K562 (cell line): ENCODE measurements around the gene LRRC4. TPM values are rescaled to one million over a fixed set of nuclear protein-coding genes. Genes with fewer than 3 reads are reported as not detected.
A peak's percentile ranks its signal among the peaks of the same experiment; 100 is the strongest.

ENCODE experiments used
- CBX2 ChIP-seq: fragments of 200-600 bp; sonication (generic); IDR thresholded peaks from one replicate; pipeline ENCODE4 v1.6.1; 2012; ENCODE audit warnings: mild to moderate bottlenecking, low read length, inconsistent platforms; ENCODE audit not compliant: insufficient read depth, poor library complexity, severe bottlenecking
- CEBPG ChIP-seq, 3 experiments: fragments of 200-800 bp in 1 of 3; sonication (Bioruptor generic) in 1 of 3; sonication (generic) in 1 of 3; formaldehyde crosslinking in 1 of 3; IDR thresholded peaks in 2 of 3; conservative IDR thresholded peaks in 1 of 3; 2 replicates each; pipeline versions ENCODE4 v1.6.1 to v1.8.0; 2016 to 2022; ENCODE audit warnings: missing compliant biosample characterization in 2 of 3, missing genetic modification characterization in 2 of 3, mild to moderate bottlenecking in 1 of 3, missing genetic modification reagents in 1 of 3
- EGR1 ChIP-seq: fragments of 450-650 bp; conservative IDR thresholded peaks from 2 replicates; pipeline ENCODE4 v1.6.1; 2017; ENCODE audit warnings: mild to moderate bottlenecking
- KDM4B ChIP-seq, 2 experiments: fragments of 450-650 bp in 1 of 2; sonication (generic) in 1 of 2; IDR thresholded peaks; 2 replicates each; pipeline ENCODE4 v1.6.1; 2016 to 2017; ENCODE audit warnings: borderline replicate concordance in 2 of 2, antibody characterized with exemption in 1 of 2, low read depth in 1 of 2, mild to moderate bottlenecking in 1 of 2
- MAZ ChIP-seq, 2 experiments: fragments of 450-650 bp in 1 of 2; sonication (generic) in 1 of 2; formaldehyde crosslinking; IDR thresholded peaks in 1 of 2; conservative IDR thresholded peaks in 1 of 2; 2 replicates each; pipeline versions ENCODE4 v1.4.0 to v1.5.0; 2020; ENCODE audit warnings: mild to moderate bottlenecking in 1 of 2, missing genetic modification reagents in 1 of 2
- MBD2 ChIP-seq: sonication (generic); IDR thresholded peaks from 2 replicates; pipeline ENCODE4 v1.6.1; 2016; ENCODE audit warnings: low read depth, borderline replicate concordance
- MXD1 ChIP-seq: fragments of 250-450 bp; sonication (Bioruptor Pico); IDR thresholded peaks from 2 replicates; pipeline ENCODE4 v1.8.0; 2021; ENCODE audit warnings: borderline replicate concordance, mild to moderate bottlenecking, moderate library complexity; ENCODE audit not compliant: poor library complexity, severe bottlenecking
- NFE2 ChIP-seq: IDR thresholded peaks from 2 replicates; pipeline ENCODE4 v1.6.1; 2014; ENCODE audit warnings: antibody characterized with exemption, low read depth
- NFE2L1 ChIP-seq: fragments of 450-650 bp; IDR thresholded peaks from 2 replicates; pipeline ENCODE4 v1.6.1; 2016; ENCODE audit warnings: missing genetic modification characterization, low read depth, mild to moderate bottlenecking, missing compliant biosample characterization, moderate library complexity, borderline replicate concordance
- SMARCA4 ChIP-seq: fragments of 450-650 bp; IDR thresholded peaks from 2 replicates; pipeline ENCODE4 v1.6.1; 2016
- STAT5A ChIP-seq: IDR thresholded peaks from 2 replicates; pipeline ENCODE4 v1.6.1; 2012; ENCODE audit warnings: low read length, inconsistent platforms, borderline replicate concordance
- SUPT5H ChIP-seq: fragments of 450-650 bp; IDR thresholded peaks from 2 replicates; pipeline ENCODE4 v1.6.1; 2016
- ZFX ChIP-seq: sonication (generic); formaldehyde crosslinking; IDR thresholded peaks from 2 replicates; pipeline ENCODE4 v1.8.0; 2022; ENCODE audit warnings: mild to moderate bottlenecking, missing genetic modification reagents, moderate library complexity
- ZMIZ1 ChIP-seq, 2 experiments: fragments of 150-350 bp in 1 of 2; IDR thresholded peaks; 2 replicates each; pipeline ENCODE4 v1.6.1; 2012 to 2016; ENCODE audit warnings: low read depth in 2 of 2, low read length in 2 of 2, mild to moderate bottlenecking in 1 of 2, moderate library complexity in 1 of 2
- ZNF354B ChIP-seq: fragments of 250-450 bp; sonication (Bioruptor Pico); IDR thresholded peaks from 2 replicates; pipeline ENCODE4 v1.4.0; 2020
- ZNF639 ChIP-seq, 2 experiments: fragments of 200-800 bp in 1 of 2; sonication (Bioruptor generic) in 1 of 2; sonication (generic) in 1 of 2; formaldehyde crosslinking in 1 of 2; IDR thresholded peaks in 1 of 2; conservative IDR thresholded peaks in 1 of 2; 2 replicates each; pipeline versions ENCODE4 v1.5.0 to v1.6.1; 2016 to 2020; ENCODE audit warnings: missing compliant biosample characterization in 1 of 2, missing genetic modification characterization in 1 of 2, missing genetic modification reagents in 1 of 2
- ZNF644 ChIP-seq: fragments of 200-800 bp; sonication (Bioruptor generic); IDR thresholded peaks from 2 replicates; pipeline ENCODE4 v1.6.1; 2016; ENCODE audit warnings: low read depth, missing genetic modification characterization, missing compliant biosample characterization
- ZNF655 ChIP-seq: fragments of 250-450 bp; sonication (Bioruptor Pico); IDR thresholded peaks from 2 replicates; pipeline ENCODE4 v1.5.0; 2021
- polyA plus RNA-seq, 8 experiments: library from polyadenylated mRNA; depleted of rRNA in 4 of 8; stranded (reverse) in 5 of 8; unstranded in 3 of 8; fragments of >200 nt; fragmentation: Nextera tagmentation in 2 of 8; fragmentation: Illumina TruSeq in 1 of 8; extraction: Ambion mirVana in 2 of 8; extraction: Trizol in 1 of 8; gene quantifications; 2 replicates each; pipeline versions ENCODE4 v1.2.1 to v1.2.3, GENCODE V29; 2011 to 2014; ENCODE audit warnings: inconsistent platforms in 1 of 8, missing spikeins in 1 of 8
- total RNA-seq, 7 experiments: library from RNA; depleted of rRNA in 6 of 7; stranded (reverse); fragments of >200 nt in 6 of 7; fragmentation: Illumina TruSeq in 2 of 7; extraction: Trizol in 2 of 7; gene quantifications; 2 replicates each; pipeline versions ENCODE4 v1.2.1 to v1.2.3, GENCODE V29; 2011 to 2021; ENCODE audit warnings: low replicate concordance in 1 of 7

LRRC4 gene
- total and polyA plus RNA-seq, 9 of the 15 experiments (the other 6 are each of a cell fraction or from before 2014, with no cell fraction given), result 0.04 to 0.11 TPM; not detected in 7

GRCh38 chr7:127986581-127987521 lies 44.4 kb downstream of the LRRC4 start (continued):
- peak in 1 of 2 experiments; percentile 67; a peak in 1 of 4 replicates for TF ChIP-seq ZMIZ1 (IDR thresholded peaks at IDR 0.05; ENCODE audit: low read depth in 2 of 2, low read length in 2 of 2)
- no peak for TF ChIP-seq ZNF655 (CRISPR knock-in tag)
- peak in 1 of 2 experiments; percentile 27; a peak in 1 of 4 replicates for TF ChIP-seq ZNF639 (CRISPR knock-in tag; conservative IDR thresholded peaks at IDR 0.05 in 1 of 2, IDR thresholded peaks at IDR 0.05 in 1 of 2)
- 0 out of 2 replicates have a peak, but pooled peaks have one; percentile 1 for TF ChIP-seq NFE2
- no peak for TF ChIP-seq SUPT5H
- peak in 1 of 2 experiments; percentile 22; a peak in 1 of 4 replicates for TF ChIP-seq MAZ (CRISPR knock-in tag; conservative IDR thresholded peaks at IDR 0.05 in 1 of 2, IDR thresholded peaks at IDR 0.05 in 1 of 2)
- TF ChIP-seq MXD1 (CRISPR knock-in tag), result no peak
- TF ChIP-seq CEBPG (CRISPR knock-in tag; IDR thresholded peaks at IDR 0.05), result peak; percentile 80
- peak; percentile 56 to 88; a peak in 3 of 4 replicates for TF ChIP-seq CEBPG (tag; conservative IDR thresholded peaks at IDR 0.05 in 1 of 2, IDR thresholded peaks at IDR 0.05 in 1 of 2)
- TF ChIP-seq MBD2, result 0 out of 2 replicates have a peak, but pooled peaks have one; percentile 41
- TF ChIP-seq SMARCA4, result peak; percentile 86
- TF ChIP-seq STAT5A, result peak; percentile 91
- TF ChIP-seq EGR1, result no peak
- no peak for TF ChIP-seq KDM4B (IDR thresholded peaks at IDR 0.05; ENCODE audit: borderline replicate concordance in 2 of 2, low read depth in 1 of 2)
- no peak for TF ChIP-seq ZNF354B (CRISPR knock-in tag)
- TF ChIP-seq ZNF644 (tag), result no peak
- no peak for TF ChIP-seq NFE2L1 (tag)
- TF ChIP-seq ZFX (CRISPR knock-in tag), result no peak
- no peak for TF ChIP-seq CBX2
